Measurements from ENCODE around the gene QSOX2. TPM values are rescaled to one million over a fixed set of nuclear protein-coding genes. Genes with fewer than 3 reads are reported as not detected.

Gene QSOX2
- total RNA-seq, 1 experiment from 2014 or later = 40.0 TPM

- Histone ChIP-seq H3K4me1 (ENCODE audit: control insufficient read depth, insufficient read depth, low read length) (no peaks in the 10 kb centered on the region), H3K4me3 (ENCODE audit: low read depth in 2 of 2, low read length in 2 of 2) (no peak overlapping the region), H3K27me3 (ENCODE audit: control insufficient read depth, insufficient read depth, low read length) (no peaks in the 10 kb centered on the region), H3K27ac (ENCODE audit: low read length) (no peak overlapping the region), H3K36me3 (ENCODE audit: control insufficient read depth, insufficient read depth, low read length) (no peaks in the 10 kb centered on the region), H3K9me3 (ENCODE audit: control insufficient read depth, insufficient read depth, low read depth, low read length) (no peaks in the 10 kb centered on the region)
- intact Hi-C loops (cut with micrococcal nuclease; ENCODE audit: unreplicated experiment) (no loop called here), in situ Hi-C loops (cut with HindIII; ENCODE audit: low pct_unique_long_range_greater_than_20kb, low sequenced_read_pairs) (no loop called here)
- POLR2A ChIA-PET = no interaction called here
- CTCF ChIA-PET = no interaction called here
- DNase-seq (ENCODE audit: low read depth, low spot score) = no peak
- no TSS peak for BruUV-seq (replicated peaks)
- TF ChIP-seq REST (IDR thresholded peaks at IDR 0.05; ENCODE audit: insufficient read depth in 1 of 2, low read depth in 2 of 2, low read length in 1 of 2) (no peak), CTCF (IDR thresholded peaks at IDR 0.05) (no peak), TCF7L2 (IDR thresholded peaks at IDR 0.05; ENCODE audit: low read depth, low read length) (no peak), POLR2AphosphoS5 (IDR thresholded peaks at IDR 0.05; ENCODE audit: low read depth, low read length) (no peak), SIN3A (IDR thresholded peaks at IDR 0.05; ENCODE audit: borderline replicate concordance, insufficient read depth, low read depth, low read length) (no peak)
- no peak for ATAC-seq
Measured at GRCh38 chr9:136252281-136252680, 6.7 kb upstream of the QSOX2 start.

GRCh38 chr9:136251264-136252115 is 5.9 kb upstream of the QSOX2 start:
- no peak for ATAC-seq
- in situ Hi-C loops (cut with HindIII; ENCODE audit: low pct_unique_long_range_greater_than_20kb, low sequenced_read_pairs) = no loop called here

More at GRCh38 chr9:136251264-136252115, 5.9 kb upstream of the QSOX2 start:
- BruUV-seq (replicated peaks) = no TSS peak
- H3K27ac ChIP-seq (ENCODE audit: low read length) = no peak overlapping the region
- DNase-seq (ENCODE audit: low read depth, low spot score) = no peak
- H3K27me3 ChIP-seq (ENCODE audit: control insufficient read depth, insufficient read depth, low read length) = no peaks in the 10 kb centered on the region
- no peak overlapping the region for H3K4me3 ChIP-seq (ENCODE audit: low read depth in 2 of 2, low read length in 2 of 2)
- CTCF ChIA-PET = no interaction called here
- intact Hi-C loops (cut with micrococcal nuclease; ENCODE audit: unreplicated experiment) = no loop called here
- no peaks in the 10 kb centered on the region for H3K9me3 ChIP-seq (ENCODE audit: control insufficient read depth, insufficient read depth, low read depth, low read length)
- H3K4me1 ChIP-seq (ENCODE audit: control insufficient read depth, insufficient read depth, low read length) = no peaks in the 10 kb centered on the region
- POLR2A ChIA-PET = no interaction called here
- no peaks in the 10 kb centered on the region for H3K36me3 ChIP-seq (ENCODE audit: control insufficient read depth, insufficient read depth, low read length)
- TF ChIP-seq TCF7L2 (IDR thresholded peaks at IDR 0.05; ENCODE audit: low read depth, low read length) = no peak
- no peak for TF ChIP-seq CTCF (IDR thresholded peaks at IDR 0.05)
- TF ChIP-seq POLR2AphosphoS5 (IDR thresholded peaks at IDR 0.05; ENCODE audit: low read depth, low read length) = no peak
- TF ChIP-seq REST (IDR thresholded peaks at IDR 0.05; ENCODE audit: insufficient read depth in 1 of 2, low read depth in 2 of 2, low read length in 1 of 2) = no peak
- no peak for TF ChIP-seq SIN3A (IDR thresholded peaks at IDR 0.05; ENCODE audit: borderline replicate concordance, insufficient read depth, low read depth, low read length)

All from Panc1 (cell line).